Panc1 (cell line): ENCODE measurements around the gene CREBRF. TPM values are rescaled to one million over a fixed set of nuclear protein-coding genes. Genes with fewer than 3 reads are reported as not detected.
A peak's percentile ranks its signal among the peaks of the same experiment; 100 is the strongest.

Source experiments
- ATAC-seq: fragments of 200-7000 bp; cut with Tn5 transposase; 2 replicates; pipeline ENCODE4 v1.9.1; 2020; ENCODE audit warnings: mild to moderate bottlenecking, moderate library complexity
- BruUV-seq: library from RNA; stranded (reverse); fragments of 400-500 nt; replicated peaks from 2 replicates; lab custom pipeline; 2021; lab: Mats Ljungman, UMichigan
- CTCF ChIA-PET: fragments of 300-600 bp; sonication (Branson Sonifier 250); formaldehyde crosslinking; loops from one replicate; lab custom pipeline; 2022; ENCODE audit warnings: antibody characterized with exemption; lab: Charles Lee
- POLR2A ChIA-PET: fragments of 300-600 bp; sonication (Branson Sonifier 250); formaldehyde crosslinking; loops from one replicate; lab custom pipeline; 2022; ENCODE audit warnings: antibody characterized with exemption; lab: Charles Lee
- DNase-seq: peaks from one replicate; pipeline ENCODE4 v3.0.0-alpha.2; 2010; ENCODE audit warnings: low read depth, low spot score
- H3K27ac ChIP-seq: 2 replicates; pipeline ENCODE4 v1.5.1; 2011; ENCODE audit warnings: mild to moderate bottlenecking, low read length, inconsistent platforms
- H3K27me3 ChIP-seq: fragments of 200-500 bp; sonication (Bioruptor generic); 2 replicates; pipeline ENCODE4 v1.6.0; 2014; ENCODE audit warnings: low read length, inconsistent platforms; ENCODE audit not compliant: control insufficient read depth, insufficient read depth
- H3K36me3 ChIP-seq: fragments of 200-500 bp; sonication (Bioruptor generic); 2 replicates; pipeline ENCODE4 v1.5.1; 2014; ENCODE audit warnings: inconsistent platforms, mild to moderate bottlenecking, low read length, moderate library complexity; ENCODE audit not compliant: control insufficient read depth, insufficient read depth
- H3K4me1 ChIP-seq: 2 replicates; pipeline ENCODE4 v1.5.1; 2011; ENCODE audit warnings: inconsistent platforms, mild to moderate bottlenecking, low read length, moderate library complexity; ENCODE audit not compliant: control insufficient read depth, insufficient read depth
- H3K4me3 ChIP-seq, 2 experiments: 2 replicates each; pipeline ENCODE4 v1.5.1; 2011 to 2012; ENCODE audit warnings: low read depth in 2 of 2, low read length in 2 of 2, mild to moderate bottlenecking in 2 of 2, inconsistent platforms in 1 of 2, moderate library complexity in 1 of 2
- H3K9me3 ChIP-seq: fragments of 200-500 bp; sonication (Bioruptor generic); 2 replicates; pipeline ENCODE4 v1.5.1; 2014; ENCODE audit warnings: low read depth, mild to moderate bottlenecking, inconsistent platforms, low read length, moderate library complexity; ENCODE audit not compliant: control insufficient read depth, insufficient read depth
- CTCF ChIP-seq: fragments of 450-650 bp; IDR thresholded peaks from 2 replicates; pipeline ENCODE4 v1.5.1; 2017; ENCODE audit warnings: mild to moderate bottlenecking
- POLR2AphosphoS5 ChIP-seq: IDR thresholded peaks from 2 replicates; pipeline ENCODE4 v1.6.1; 2012; ENCODE audit warnings: mild to moderate bottlenecking, low read depth, low read length, moderate library complexity
- REST ChIP-seq, 2 experiments: IDR thresholded peaks; 2 replicates each; pipeline ENCODE4 v1.6.1; 2011 to 2012; ENCODE audit warnings: low read depth in 2 of 2, control low read depth in 1 of 2, low read length in 1 of 2, mild to moderate bottlenecking in 1 of 2, moderate library complexity in 1 of 2; ENCODE audit not compliant: insufficient read depth in 1 of 2
- SIN3A ChIP-seq: IDR thresholded peaks from 2 replicates; pipeline ENCODE4 v1.6.1; 2012; ENCODE audit warnings: low read depth, mild to moderate bottlenecking, low read length, moderate library complexity, borderline replicate concordance; ENCODE audit not compliant: insufficient read depth
- TCF7L2 ChIP-seq: IDR thresholded peaks from 2 replicates; pipeline ENCODE4 v1.6.1; 2011; ENCODE audit warnings: mild to moderate bottlenecking, low read depth, low read length, inconsistent platforms
- in situ Hi-C: cut with HindIII; loops from 2 replicates; pipeline ENCODE4 v1.10.0; 2016; ENCODE audit warnings: low sequenced_read_pairs, low pct_unique_long_range_greater_than_20kb
- intact Hi-C: fragments of 100-400 bp; cut with micrococcal nuclease; formaldehyde crosslinking; loops from one replicate; pipeline ENCODE4 v1.10.0; 2022; ENCODE audit not compliant: unreplicated experiment
- total RNA-seq: library from RNA; stranded (reverse); gene quantifications from one replicate; pipeline ENCODE4 v1.2.1, GENCODE V29; 2021; ENCODE audit not compliant: unreplicated experiment

CREBRF gene
- total RNA-seq, 1 experiment from 2014 or later, result 9.0 TPM

GRCh38 chr5:173090639-173091038 is 34.5 kb downstream of the CREBRF start:
- H3K36me3 ChIP-seq, result no peaks in the 10 kb centered on the region
- POLR2A ChIA-PET, result no interaction called here
- intact Hi-C loops, result no loop called here
- CTCF ChIA-PET, result no interaction called here
- BruUV-seq, result TSS peak; percentile 71
- H3K4me3 ChIP-seq, result no peak overlapping the region
- no peaks in the 10 kb centered on the region for H3K4me1 ChIP-seq
- in situ Hi-C loops, result no loop called here
- H3K9me3 ChIP-seq, result no peaks in the 10 kb centered on the region
- TF ChIP-seq CTCF (no peak), REST (IDR thresholded peaks at IDR 0.05; ENCODE audit: insufficient read depth in 1 of 2, low read depth in 2 of 2, low read length in 1 of 2) (no peak), POLR2AphosphoS5 (no peak), TCF7L2 (no peak), SIN3A (no peak)
- H3K27ac ChIP-seq, result no peak overlapping the region
- no peak for DNase-seq
- ATAC-seq, result no peak
- no peaks in the 10 kb centered on the region for H3K27me3 ChIP-seq

GRCh38 chr5:173091981-173092380 is 35.8 kb downstream of the CREBRF start:
- DNase-seq (no peak), ATAC-seq (no peak)
- intact Hi-C loops, result no loop called here
- POLR2A ChIA-PET, result no interaction called here
- H3K27me3 ChIP-seq, result no peaks in the 10 kb centered on the region
- H3K9me3 ChIP-seq, result no peaks in the 10 kb centered on the region
- BruUV-seq, result no TSS peak
- CTCF ChIA-PET, result no interaction called here
- no peaks in the 10 kb centered on the region for H3K36me3 ChIP-seq
- TF ChIP-seq SIN3A, result no peak
- no peak for TF ChIP-seq TCF7L2
- TF ChIP-seq POLR2AphosphoS5, result no peak
- no peak for TF ChIP-seq REST (IDR thresholded peaks at IDR 0.05; ENCODE audit: insufficient read depth in 1 of 2, low read depth in 2 of 2, low read length in 1 of 2)
- no peak for TF ChIP-seq CTCF
- H3K4me1 ChIP-seq, result no peaks in the 10 kb centered on the region
- H3K4me3 ChIP-seq, result no peak overlapping the region
- in situ Hi-C loops, result no loop called here
- no peak overlapping the region for H3K27ac ChIP-seq
